ENCODE results near the gene DMD. TPM values are rescaled to one million over a fixed set of nuclear protein-coding genes. Genes with fewer than 3 reads are reported as not detected.

DMD gene
- total RNA-seq, 1 experiment from 2014 or later: 6.2 TPM

DNA sequence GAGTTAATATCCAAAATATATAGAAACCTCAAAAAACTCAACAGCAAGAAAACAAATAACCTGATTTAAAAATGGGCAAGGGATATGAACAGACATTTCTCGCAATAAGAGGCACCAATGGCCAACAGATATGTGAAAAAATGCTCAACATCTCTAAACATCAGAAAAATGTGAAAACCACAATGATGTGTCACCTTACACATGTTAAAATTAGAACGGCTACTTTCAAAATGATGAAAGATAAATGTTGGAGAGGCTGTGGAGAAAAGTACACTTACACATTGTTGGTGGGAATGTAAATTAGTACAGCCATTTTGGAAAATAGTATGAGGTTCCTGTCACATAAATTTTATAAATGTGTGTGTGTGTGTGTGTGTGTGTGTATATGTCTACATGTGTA is 731.3 kb downstream of the DMD start:
- in situ Hi-C loops (cut with HindIII; ENCODE audit: low pct_unique_long_range_greater_than_20kb, low sequenced_read_pairs): no loop called here

DNA sequence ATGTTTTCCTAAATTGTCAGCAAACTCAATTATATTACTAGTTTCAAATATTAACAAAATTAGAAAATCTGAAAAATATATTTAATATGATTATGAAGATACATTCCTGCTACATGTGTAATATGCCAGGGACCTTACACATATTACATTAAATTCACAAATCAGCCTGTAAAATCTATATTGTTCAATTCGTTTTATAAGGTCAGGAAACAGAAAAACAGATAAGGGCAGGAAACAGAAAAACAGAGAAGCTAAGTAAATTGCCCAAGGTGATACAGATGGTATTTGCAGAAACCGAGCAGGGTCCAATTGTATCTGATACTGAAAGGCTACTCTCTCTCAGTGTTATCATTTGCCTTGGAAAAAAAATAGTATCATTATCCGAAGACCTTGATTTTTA is 739.0 kb downstream of the DMD start:
- DNase-seq (ENCODE audit: low read depth): no peak
- in situ Hi-C loops (cut with HindIII; ENCODE audit: low pct_unique_long_range_greater_than_20kb, low sequenced_read_pairs): no loop called here

More for the DNA sequence above, 731.3 kb downstream of the DMD start:
- DNase-seq (ENCODE audit: low read depth): no peak

DNA sequence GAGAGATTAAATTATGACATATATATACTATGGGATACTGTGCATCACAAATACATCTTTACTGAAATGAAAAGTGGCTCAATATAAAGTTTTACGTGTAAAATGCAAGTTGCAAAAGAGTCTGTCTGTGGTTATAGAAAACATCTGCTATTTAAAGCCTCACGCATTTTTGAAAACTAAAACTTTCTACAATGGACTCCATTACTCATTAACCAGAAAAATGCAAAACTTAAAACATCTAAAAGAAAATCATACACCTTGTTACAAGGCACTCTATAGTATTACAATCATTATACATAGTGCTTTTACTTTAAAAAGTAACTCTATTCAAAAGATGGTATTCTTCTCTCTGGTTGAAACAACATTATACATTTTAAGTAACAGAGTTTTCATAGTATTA is 755.6 kb downstream of the DMD start:
- DNase-seq (ENCODE audit: low read depth): no peak
- in situ Hi-C loops (cut with HindIII; ENCODE audit: low pct_unique_long_range_greater_than_20kb, low sequenced_read_pairs): no loop called here

DNA sequence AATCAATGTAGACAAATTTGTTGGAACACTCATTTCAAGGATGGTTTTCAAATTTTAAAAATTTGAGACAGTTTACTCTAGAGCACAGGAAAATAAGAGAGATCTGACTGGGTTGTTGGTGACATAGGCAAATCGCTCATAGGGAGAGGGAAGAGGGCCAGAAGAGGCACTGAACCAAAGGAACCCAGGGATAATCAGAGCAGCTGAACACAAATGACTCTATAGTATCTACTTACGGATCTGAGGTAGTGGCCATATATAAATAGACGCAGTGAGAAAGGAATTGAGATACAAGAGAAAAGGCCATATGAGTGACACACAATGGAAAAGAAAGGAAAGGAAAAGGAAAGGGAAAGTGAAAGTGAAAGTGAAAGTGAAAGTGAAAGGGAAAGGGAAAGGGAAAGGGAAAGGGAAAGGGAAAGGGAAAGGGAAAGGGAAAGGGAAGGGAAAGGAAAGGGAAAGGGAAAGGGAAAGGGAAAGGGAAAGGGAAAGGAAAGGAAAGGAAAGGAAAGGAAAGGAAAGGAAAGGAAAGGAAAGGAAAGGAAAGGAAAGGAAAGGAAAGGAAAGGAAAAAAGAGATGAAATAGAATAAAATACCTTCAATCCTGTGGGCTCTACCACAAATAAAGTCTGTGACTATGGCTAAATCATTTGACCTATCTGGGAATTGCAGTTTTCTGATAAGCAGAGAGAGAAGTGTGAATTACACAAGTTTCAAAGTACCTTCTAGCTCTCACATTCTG is 759.2 kb downstream of the DMD start:
- in situ Hi-C loops (cut with HindIII; ENCODE audit: low pct_unique_long_range_greater_than_20kb, low sequenced_read_pairs): no loop called here
- DNase-seq (ENCODE audit: low read depth): no peak

DNA sequence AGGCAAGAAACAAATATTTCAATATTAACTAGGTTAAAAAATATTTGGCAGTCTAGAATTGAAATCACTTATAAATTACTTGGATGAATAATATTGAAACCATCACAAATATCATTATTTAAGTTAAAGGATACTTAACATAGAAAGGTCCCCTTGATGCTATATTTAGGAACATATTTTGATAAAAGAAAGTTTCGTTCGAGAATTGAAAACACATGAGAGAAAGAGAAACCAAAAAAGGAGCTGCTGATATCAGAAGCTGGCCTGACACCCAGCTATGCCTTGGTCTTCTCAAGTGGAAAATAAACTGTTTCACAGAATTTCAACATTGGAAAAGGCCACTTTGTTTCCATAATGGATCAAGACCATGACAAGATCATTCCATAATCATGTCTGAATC is 762.4 kb downstream of the DMD start:
- in situ Hi-C loops (cut with HindIII; ENCODE audit: low pct_unique_long_range_greater_than_20kb, low sequenced_read_pairs): no loop called here
- DNase-seq (ENCODE audit: low read depth): no peak

DNA sequence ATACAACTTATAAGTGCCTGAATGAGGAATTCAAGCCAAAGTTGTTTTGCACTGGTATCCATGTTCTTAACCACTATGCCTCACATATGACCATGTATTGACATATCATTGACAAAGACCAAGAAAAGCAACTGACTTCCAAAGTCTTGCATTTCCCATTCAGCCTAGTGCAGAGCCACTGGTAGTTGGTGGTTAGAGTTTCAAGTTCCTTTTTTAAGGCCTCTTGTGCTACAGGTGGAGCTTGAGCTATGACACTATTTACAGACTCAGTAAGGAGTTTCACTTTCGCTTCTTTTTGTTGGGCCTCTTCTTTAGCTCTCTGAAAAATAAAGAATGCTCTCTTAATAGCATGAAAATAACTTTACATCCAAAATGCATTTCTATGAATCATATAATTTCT is 763.0 kb downstream of the DMD start:
- no peak for DNase-seq (ENCODE audit: low read depth)
- in situ Hi-C loops (cut with HindIII; ENCODE audit: low pct_unique_long_range_greater_than_20kb, low sequenced_read_pairs): no loop called here

DNA sequence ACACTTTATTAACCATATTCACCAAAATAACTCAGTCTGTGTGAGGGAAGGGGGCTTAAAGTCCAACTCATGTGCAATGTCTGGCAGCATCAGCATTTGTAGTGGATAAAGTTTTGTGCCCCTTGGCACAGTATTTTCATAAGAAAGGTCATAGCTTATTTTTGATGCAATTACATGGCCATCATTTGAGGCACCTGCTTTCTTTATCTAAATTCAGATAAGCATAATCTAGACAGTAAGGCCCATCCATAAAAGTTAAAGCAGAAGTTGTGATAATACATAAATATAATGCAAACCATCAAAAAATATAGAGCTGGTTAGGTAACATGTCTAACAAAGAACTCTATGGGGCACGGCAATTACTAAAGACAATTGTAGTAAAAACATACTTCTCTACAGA is 763.7 kb downstream of the DMD start:
- in situ Hi-C loops (cut with HindIII; ENCODE audit: low pct_unique_long_range_greater_than_20kb, low sequenced_read_pairs): no loop called here

DNA sequence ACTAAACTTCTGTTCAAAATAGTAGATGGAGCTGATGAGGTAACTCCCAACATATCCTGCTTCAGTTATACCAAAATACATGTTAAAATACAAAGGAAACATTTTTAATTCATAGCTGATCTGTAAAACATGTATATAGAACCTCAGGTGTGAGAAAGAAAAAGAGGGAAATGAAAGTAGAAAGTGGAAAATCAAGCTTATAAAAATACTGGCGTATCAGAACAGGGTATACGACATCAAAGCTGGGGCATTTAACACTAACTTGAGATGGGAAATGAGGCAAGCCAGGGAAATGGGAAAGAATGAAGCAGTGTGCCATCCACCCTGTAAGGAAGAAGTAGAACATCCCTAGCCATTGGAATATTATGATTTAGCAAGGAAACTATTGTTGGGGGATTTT is 767.5 kb downstream of the DMD start:
- in situ Hi-C loops (cut with HindIII; ENCODE audit: low pct_unique_long_range_greater_than_20kb, low sequenced_read_pairs): no loop called here
- DNase-seq (ENCODE audit: low read depth): no peak

More for the DNA sequence above, 763.7 kb downstream of the DMD start:
- no peak for DNase-seq (ENCODE audit: low read depth)

DNA sequence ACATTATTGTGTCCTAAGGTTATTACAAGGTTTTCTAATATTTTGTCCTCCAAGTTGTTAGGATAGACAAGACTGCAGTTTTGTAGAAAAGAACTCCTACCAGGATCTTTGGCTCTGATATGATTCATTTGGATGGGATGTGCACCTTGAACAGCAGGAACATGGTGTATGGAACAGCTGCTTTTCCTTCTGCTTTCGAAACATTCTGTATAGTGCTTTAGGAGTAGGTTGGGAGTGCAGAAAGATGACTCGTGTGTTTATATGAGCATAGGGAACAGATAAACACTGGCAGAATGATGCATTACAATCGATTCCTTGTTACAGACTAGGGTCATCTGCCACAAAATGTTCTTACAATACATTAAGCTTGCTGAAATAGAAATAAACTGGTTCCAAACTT is 790.1 kb downstream of the DMD start:
- in situ Hi-C loops (cut with HindIII; ENCODE audit: low pct_unique_long_range_greater_than_20kb, low sequenced_read_pairs): no loop called here
- no peak for DNase-seq (ENCODE audit: low read depth)

DNA sequence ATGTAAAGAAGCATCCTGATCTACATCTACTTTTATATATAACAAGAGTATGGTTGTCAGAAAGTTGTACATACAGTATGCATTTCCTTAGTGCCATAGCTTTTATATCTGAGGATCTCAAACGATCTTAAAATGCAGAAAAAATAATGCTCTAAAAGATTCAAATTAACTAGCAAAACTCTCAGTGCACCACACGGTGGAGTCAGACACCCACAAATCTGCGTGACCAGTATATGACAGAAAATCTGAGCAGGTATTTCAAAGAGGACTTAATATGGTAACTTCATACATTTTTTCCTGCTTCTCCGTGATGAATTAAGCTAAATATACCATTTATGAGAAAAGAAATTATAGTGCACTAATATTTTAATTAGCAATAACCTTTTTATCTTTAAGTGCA is 803.0 kb downstream of the DMD start:
- no peak for DNase-seq (ENCODE audit: low read depth)
- in situ Hi-C loops (cut with HindIII; ENCODE audit: low pct_unique_long_range_greater_than_20kb, low sequenced_read_pairs): no loop called here

DNA sequence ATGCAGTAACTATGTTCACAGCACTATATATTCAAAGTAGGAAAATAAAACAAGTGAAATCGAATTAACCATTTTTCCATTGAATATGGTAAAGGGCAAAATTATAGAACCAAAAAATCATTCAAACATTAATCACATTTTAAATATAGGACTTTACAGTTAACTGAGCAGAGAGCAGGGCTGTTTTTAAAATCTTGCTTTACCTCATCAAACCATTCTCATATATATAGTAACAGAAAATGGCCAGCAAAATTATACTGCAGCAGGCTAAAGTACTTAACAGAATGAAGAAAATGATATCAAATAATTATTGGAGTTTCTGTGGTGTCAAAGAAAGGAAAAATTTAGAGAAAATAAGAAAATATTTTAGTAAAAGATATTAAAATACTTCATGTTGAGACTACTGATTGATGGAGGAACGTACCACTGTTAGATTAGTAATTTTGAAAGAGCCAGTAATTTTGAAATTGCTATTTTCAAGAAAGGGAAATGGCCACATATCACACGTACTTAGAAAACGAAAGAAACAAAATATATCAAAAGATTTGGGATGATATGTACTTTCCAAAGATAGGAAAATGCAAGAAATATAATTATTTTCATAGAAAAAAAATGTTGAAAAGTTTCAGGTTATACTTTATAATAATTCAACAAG is 813.7 kb downstream of the DMD start:
- in situ Hi-C loops (cut with HindIII; ENCODE audit: low pct_unique_long_range_greater_than_20kb, low sequenced_read_pairs): no loop called here
- DNase-seq (ENCODE audit: low read depth): no peak

DNA sequence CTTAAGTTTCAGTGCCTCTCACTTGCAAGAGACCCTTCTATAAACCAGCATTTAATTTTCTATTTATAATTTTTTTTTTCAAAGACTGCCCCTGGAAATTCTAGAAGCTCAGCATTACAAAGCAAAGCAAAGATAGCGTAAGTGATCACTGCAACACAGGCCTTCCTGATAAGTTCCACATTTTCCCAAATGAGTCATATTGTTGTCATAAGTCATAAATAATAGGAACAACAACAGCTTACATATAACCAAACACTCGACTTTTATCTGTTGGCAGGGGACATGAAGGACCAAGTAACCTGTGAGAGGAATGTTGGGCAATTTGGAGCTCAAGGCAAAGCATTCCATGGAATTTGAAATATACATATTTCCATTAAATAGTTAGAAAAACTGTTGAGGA is 815.5 kb downstream of the DMD start:
- in situ Hi-C loops (cut with HindIII; ENCODE audit: low pct_unique_long_range_greater_than_20kb, low sequenced_read_pairs): no loop called here
- no peak for DNase-seq (ENCODE audit: low read depth)

DNA sequence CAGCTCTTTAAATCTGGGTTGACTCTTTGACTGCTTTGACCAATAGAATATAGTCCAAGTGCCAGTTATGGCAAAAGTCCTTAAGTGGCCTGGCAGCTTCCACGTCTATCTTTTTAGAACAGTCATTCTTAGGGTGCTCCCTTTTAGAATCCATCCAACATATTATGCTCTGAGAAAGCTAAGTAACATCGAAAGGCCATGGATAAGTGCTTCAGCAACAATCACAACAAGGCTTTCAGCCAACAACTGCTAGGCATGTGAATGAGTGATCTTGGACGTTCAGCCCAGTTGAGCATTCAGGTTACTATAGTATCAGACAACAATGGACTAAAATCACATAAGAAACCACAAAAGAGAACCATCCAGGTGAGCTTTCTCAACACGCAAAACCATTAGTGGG is 818.7 kb downstream of the DMD start:
- in situ Hi-C loops (cut with HindIII; ENCODE audit: low pct_unique_long_range_greater_than_20kb, low sequenced_read_pairs): no loop called here
- DNase-seq (ENCODE audit: low read depth): no peak

DNA sequence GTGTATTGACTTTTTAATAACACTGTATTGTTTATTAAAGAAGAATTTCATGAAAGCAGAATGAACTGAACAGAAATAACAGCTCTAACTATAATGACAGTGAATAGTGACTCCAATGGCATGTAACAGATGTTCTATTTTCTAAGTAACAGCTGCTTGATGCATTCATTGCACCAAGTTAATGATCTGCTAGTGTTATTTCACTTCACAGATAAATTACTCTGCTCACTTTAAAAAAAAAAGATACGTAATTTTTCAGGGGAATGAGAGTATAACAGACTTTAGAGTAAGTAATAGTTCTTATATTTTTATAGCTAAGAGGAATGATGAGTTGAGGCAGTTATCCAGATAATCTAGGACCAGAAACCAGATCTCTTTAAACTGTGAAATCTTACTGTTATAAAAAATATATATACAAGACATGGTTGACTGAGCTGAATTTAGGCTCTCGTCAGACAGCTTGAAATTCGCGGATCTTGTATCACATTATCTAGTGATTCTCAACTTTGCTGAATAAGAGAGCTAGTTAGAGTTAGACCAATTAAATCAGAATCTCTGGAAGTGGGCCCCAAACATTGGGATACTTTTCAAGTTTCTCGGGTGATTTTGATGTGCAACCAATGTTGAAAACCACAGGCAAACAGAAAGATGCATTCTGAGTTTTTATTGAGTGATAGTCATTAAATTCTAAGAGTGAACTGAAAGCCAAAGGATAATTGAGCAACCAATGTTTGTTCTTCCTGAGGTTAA is 840.7 kb downstream of the DMD start:
- no peak for DNase-seq (ENCODE audit: low read depth)
- in situ Hi-C loops (cut with HindIII; ENCODE audit: low pct_unique_long_range_greater_than_20kb, low sequenced_read_pairs): no loop called here

DNA sequence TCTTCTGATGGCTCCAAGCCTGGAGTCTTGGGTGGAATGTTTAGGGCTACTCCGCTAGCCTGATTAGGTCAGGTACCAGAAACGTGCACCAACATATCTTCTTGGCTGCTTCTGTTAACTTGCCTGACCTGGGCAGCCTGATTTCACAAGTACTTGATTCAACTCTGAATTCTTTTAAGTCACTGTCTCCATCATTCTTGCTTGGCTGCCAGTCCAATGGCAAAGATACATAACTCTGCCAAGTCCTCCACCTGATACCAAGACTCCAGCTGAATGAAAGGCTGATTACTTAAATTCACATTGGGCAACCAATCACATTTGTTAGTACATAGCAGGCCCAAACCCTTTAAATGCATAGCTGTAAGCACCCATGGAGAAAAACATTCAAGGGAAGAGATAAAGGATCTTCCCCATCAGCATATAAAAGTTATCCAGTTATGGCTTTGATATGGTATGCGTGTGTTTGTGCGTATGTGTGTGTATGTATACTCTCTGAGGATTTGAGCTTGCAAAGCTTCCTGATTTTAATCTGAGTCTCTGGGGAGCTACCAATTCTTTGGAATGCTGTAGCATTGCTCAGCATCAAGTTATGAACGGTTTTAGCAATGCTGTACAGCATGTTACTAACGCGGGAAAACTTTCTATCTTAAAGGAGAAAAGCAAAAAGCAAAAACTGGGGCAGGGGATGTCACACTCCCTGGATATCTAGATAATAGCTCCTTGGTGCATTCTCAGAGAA is 917.2 kb downstream of the DMD start:
- in situ Hi-C loops (cut with HindIII; ENCODE audit: low pct_unique_long_range_greater_than_20kb, low sequenced_read_pairs): no loop called here
- no peak for DNase-seq (ENCODE audit: low read depth)

DNA sequence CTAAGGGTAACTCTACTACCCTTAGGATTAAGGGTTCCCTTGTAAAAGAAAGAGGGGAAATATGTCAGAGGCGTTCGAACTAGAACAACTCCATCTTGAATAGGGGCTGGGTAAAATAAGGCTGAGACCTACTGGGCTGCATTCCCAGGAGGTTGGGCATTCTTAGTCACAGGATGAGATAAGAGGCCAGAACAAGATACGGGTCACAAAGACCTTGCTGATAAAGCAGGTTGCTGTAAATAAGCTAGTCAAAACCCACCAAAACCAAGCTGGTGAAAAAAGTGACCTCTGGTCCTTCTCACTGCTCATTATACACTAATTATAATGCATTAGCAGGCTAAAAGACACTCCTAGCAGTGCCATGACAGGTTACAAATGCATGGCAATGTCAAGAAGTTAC is 922.0 kb downstream of the DMD start:
- in situ Hi-C loops (cut with HindIII; ENCODE audit: low pct_unique_long_range_greater_than_20kb, low sequenced_read_pairs): no loop called here
- no peak for DNase-seq (ENCODE audit: low read depth)

DNA sequence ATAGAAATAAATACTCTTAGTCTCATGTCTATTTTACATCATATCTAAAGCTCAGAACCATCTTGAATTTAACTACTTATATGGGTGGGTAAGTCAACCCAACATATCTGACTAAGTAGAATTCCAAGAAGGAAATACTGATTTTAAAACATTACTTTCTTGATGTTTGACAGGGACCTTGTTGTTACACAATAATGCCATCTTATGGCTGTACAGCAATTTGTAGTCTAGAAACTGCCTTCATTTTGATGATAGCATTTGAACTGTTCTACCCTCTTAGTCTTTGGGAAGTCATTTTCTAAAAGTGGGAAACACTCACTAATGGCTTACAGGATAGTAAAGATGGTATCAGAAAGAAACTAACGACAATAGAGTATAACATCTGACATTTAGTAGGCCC is 929.5 kb downstream of the DMD start:
- DNase-seq (ENCODE audit: low read depth): no peak
- in situ Hi-C loops (cut with HindIII; ENCODE audit: low pct_unique_long_range_greater_than_20kb, low sequenced_read_pairs): no loop called here

DNA sequence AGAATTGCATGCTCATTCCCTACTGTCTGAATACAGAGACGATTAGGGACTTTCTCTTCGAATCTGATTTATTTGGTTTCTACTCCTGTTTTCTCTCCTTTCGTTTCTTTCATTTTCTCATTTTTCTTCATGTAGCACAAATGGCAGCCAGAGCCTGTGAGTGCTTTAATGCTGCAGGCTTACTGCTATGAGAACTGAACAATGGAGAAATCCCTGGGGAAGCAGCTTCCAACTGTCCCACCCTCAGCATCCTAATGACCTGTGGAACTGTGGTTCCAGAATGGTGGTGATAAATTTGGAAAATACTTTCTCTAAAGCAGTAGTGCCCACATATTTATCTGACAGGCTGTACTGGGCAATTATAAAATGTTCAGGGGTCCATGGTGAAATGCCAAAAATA is 930.4 kb downstream of the DMD start:
- DNase-seq (ENCODE audit: low read depth): no peak
- in situ Hi-C loops (cut with HindIII; ENCODE audit: low pct_unique_long_range_greater_than_20kb, low sequenced_read_pairs): no loop called here

DNA sequence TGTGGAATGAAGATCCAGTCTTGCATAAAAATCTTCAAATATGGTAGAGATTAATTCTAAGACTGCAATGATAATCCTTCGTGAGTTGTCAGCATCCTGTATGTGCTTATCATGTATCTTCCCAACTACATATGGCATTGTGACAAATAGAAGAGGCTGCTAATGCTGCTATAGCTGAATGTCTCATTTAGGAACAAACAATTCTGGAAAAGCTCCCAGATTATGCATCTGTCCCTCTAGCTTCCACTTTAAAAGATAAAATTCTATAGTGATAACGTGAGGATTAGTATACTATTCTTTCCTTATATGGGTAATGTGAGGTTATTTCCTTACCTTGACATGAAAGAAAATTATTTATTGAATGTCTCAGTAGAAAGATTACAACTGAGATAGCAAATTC is 930.9 kb downstream of the DMD start:
- in situ Hi-C loops (cut with HindIII; ENCODE audit: low pct_unique_long_range_greater_than_20kb, low sequenced_read_pairs): no loop called here
- DNase-seq (ENCODE audit: low read depth): no peak

All from Caki2 (cell line).